ENCODE data around the gene PDAP1. TPM values are rescaled to one million over a fixed set of nuclear protein-coding genes. Genes with fewer than 3 reads are reported as not detected.
"Not testable (repeated sequence)": the region's sequence is repeated elsewhere in the genome, so short reads cannot be mapped to it uniquely, and the experiment has no call there.

Gene PDAP1
- total and polyA plus RNA-seq, 2 donors: 73.6 to 120 TPM

- WGBS: 97% methylated on average over 16 of the region's 16 CpGs
- Histone ChIP-seq H3K27me3 (ENCODE audit: control insufficient read depth in 2 of 2, insufficient read depth in 1 of 2, low read length in 1 of 2) (no peaks in the 10 kb centered on the region), H3K4me1 (ENCODE audit: control insufficient read depth in 2 of 2, insufficient read depth in 2 of 2, low read length in 2 of 2) (no peaks in the 10 kb centered on the region), H3K9me3 (ENCODE audit: control insufficient read depth in 2 of 2, insufficient read depth in 1 of 2, low read length in 1 of 2) (no peaks in the 10 kb centered on the region), H3K36me3 (ENCODE audit: control insufficient read depth in 2 of 2, insufficient read depth in 2 of 2, low read length in 1 of 2) (peaks cover 64 to 76% of the 10 kb centered on the region in 2 donors), H3K4me3 (ENCODE audit: low read length in 2 of 2) (no peak overlapping the region), H3K27ac (ENCODE audit: low read depth in 1 of 2, low read length in 1 of 2) (no peak overlapping the region)
- no peak for DNase-seq (ENCODE audit: low read depth in 6 of 9, low spot score in 9 of 9)
Observed at GRCh38 chr7:99357701-99358490, 50.5 kb downstream of the PDAP1 start.

GRCh38 chr7:99355098-99355497 is 53.3 kb downstream of the PDAP1 start:
- peaks cover 70 to 73% of the 10 kb centered on the region in 2 donors for H3K36me3 ChIP-seq (ENCODE audit: control insufficient read depth in 2 of 2, insufficient read depth in 2 of 2, low read length in 1 of 2)
- H3K27me3 ChIP-seq (ENCODE audit: control insufficient read depth in 2 of 2, insufficient read depth in 1 of 2, low read length in 1 of 2): no peaks in the 10 kb centered on the region
- WGBS: 98% methylated on average over 7 of the region's 7 CpGs
- H3K27ac ChIP-seq (ENCODE audit: low read depth in 1 of 2, low read length in 1 of 2): no peak overlapping the region
- DNase-seq (ENCODE audit: low read depth in 6 of 9, low spot score in 9 of 9): no peak
- H3K9me3 ChIP-seq (ENCODE audit: control insufficient read depth in 2 of 2, insufficient read depth in 1 of 2, low read length in 1 of 2): no peaks in the 10 kb centered on the region
- no peak overlapping the region for H3K4me3 ChIP-seq (ENCODE audit: low read length in 2 of 2)
- no peaks in the 10 kb centered on the region for H3K4me1 ChIP-seq (ENCODE audit: control insufficient read depth in 2 of 2, insufficient read depth in 2 of 2, low read length in 2 of 2)

GRCh38 chr7:99352247-99352646 is 56.1 kb downstream of the PDAP1 start:
- no peak overlapping the region for H3K27ac ChIP-seq (ENCODE audit: low read depth in 1 of 2, low read length in 1 of 2)
- no peaks in the 10 kb centered on the region for H3K9me3 ChIP-seq (ENCODE audit: control insufficient read depth in 2 of 2, insufficient read depth in 1 of 2, low read length in 1 of 2)
- peaks cover 59 to 71% of the 10 kb centered on the region in 2 donors for H3K36me3 ChIP-seq (ENCODE audit: control insufficient read depth in 2 of 2, insufficient read depth in 2 of 2, low read length in 1 of 2)
- 98% methylated on average over 5 of the region's 5 CpGs for WGBS
- H3K27me3 ChIP-seq (ENCODE audit: control insufficient read depth in 2 of 2, insufficient read depth in 1 of 2, low read length in 1 of 2): no peaks in the 10 kb centered on the region
- H3K4me3 ChIP-seq (ENCODE audit: low read length in 2 of 2): no peak overlapping the region
- DNase-seq (ENCODE audit: low read depth in 6 of 9, low spot score in 9 of 9): no peak
- H3K4me1 ChIP-seq (ENCODE audit: control insufficient read depth in 2 of 2, insufficient read depth in 2 of 2, low read length in 2 of 2): no peaks in the 10 kb centered on the region

- H3K36me3 ChIP-seq (ENCODE audit: control insufficient read depth in 2 of 2, insufficient read depth in 2 of 2, low read length in 1 of 2): peaks cover 59 to 64% of the 10 kb centered on the region in 2 donors
- DNase-seq (ENCODE audit: low read depth in 6 of 9, low spot score in 9 of 9); H3K9me3 ChIP-seq (ENCODE audit: control insufficient read depth in 2 of 2, insufficient read depth in 1 of 2, low read length in 1 of 2); H3K4me3 ChIP-seq (ENCODE audit: low read length in 2 of 2); H3K27me3 ChIP-seq (ENCODE audit: control insufficient read depth in 2 of 2, insufficient read depth in 1 of 2, low read length in 1 of 2); H3K27ac ChIP-seq (ENCODE audit: low read depth in 1 of 2, low read length in 1 of 2); H3K4me1 ChIP-seq (ENCODE audit: control insufficient read depth in 2 of 2, insufficient read depth in 2 of 2, low read length in 2 of 2): not testable (repeated sequence)
- WGBS: 97% methylated on average over 3 of the region's 3 CpGs
Observed at GRCh38 chr7:99350641-99351040, 57.8 kb downstream of the PDAP1 start.

Other genes starting within 250 kb of the PDAP1 start
- gene KPNA7, start 200.5 kb downstream of the PDAP1 start, total RNA-seq: not detected
- 0.14 TPM for gene KPNA7, start 200.5 kb downstream of the PDAP1 start, polyA plus RNA-seq
- gene MYH16, start 135.8 kb downstream of the PDAP1 start, total RNA-seq: 0.05 TPM
- gene MYH16, start 135.8 kb downstream of the PDAP1 start, polyA plus RNA-seq: 0.09 TPM
- gene ARPC1A, start 82.7 kb downstream of the PDAP1 start, total RNA-seq: 39.9 TPM
- 149 TPM for gene ARPC1A, start 82.7 kb downstream of the PDAP1 start, polyA plus RNA-seq
- 186 TPM for gene ARPC1B, start 33.9 kb downstream of the PDAP1 start, total RNA-seq
- gene ARPC1B, start 33.9 kb downstream of the PDAP1 start, polyA plus RNA-seq: 204 TPM
- gene BUD31, start 372 bp upstream of the PDAP1 start, total RNA-seq: 102 TPM
- 123 TPM for gene BUD31, start 372 bp upstream of the PDAP1 start, polyA plus RNA-seq
- 2.8 TPM for gene PTCD1, start 30.2 kb upstream of the PDAP1 start, total RNA-seq
- 2.8 TPM for gene PTCD1, start 30.2 kb upstream of the PDAP1 start, polyA plus RNA-seq
- gene CPSF4, start 30.3 kb upstream of the PDAP1 start, total RNA-seq: 19.0 TPM
- 51.1 TPM for gene CPSF4, start 30.3 kb upstream of the PDAP1 start, polyA plus RNA-seq
- 533 TPM for gene ATP5MF, start 57.6 kb upstream of the PDAP1 start, total RNA-seq
- gene ATP5MF, start 57.6 kb upstream of the PDAP1 start, polyA plus RNA-seq: 896 TPM
- 10.3 TPM for gene ZNF789, start 64.3 kb upstream of the PDAP1 start, total RNA-seq
- gene ZNF789, start 64.3 kb upstream of the PDAP1 start, polyA plus RNA-seq: 23.0 TPM
- gene ZNF394, start 91.7 kb upstream of the PDAP1 start, total RNA-seq: 26.1 TPM
- 41.3 TPM for gene ZNF394, start 91.7 kb upstream of the PDAP1 start, polyA plus RNA-seq
- gene ZKSCAN5, start 96.1 kb upstream of the PDAP1 start, total RNA-seq: 11.0 TPM
- 5.7 TPM for gene ZKSCAN5, start 96.1 kb upstream of the PDAP1 start, polyA plus RNA-seq
- 7.6 TPM for gene FAM200A, start 143.5 kb upstream of the PDAP1 start, total RNA-seq
- gene FAM200A, start 143.5 kb upstream of the PDAP1 start, polyA plus RNA-seq: 11.2 TPM
- gene ZNF655, start 150.0 kb upstream of the PDAP1 start, total RNA-seq: 58.9 TPM
- 117 TPM for gene ZNF655, start 150.0 kb upstream of the PDAP1 start, polyA plus RNA-seq
- 1.5 TPM for gene TMEM225B, start 189.7 kb upstream of the PDAP1 start, total RNA-seq
- 2.8 TPM for gene TMEM225B, start 189.7 kb upstream of the PDAP1 start, polyA plus RNA-seq
- 16.7 TPM for gene ZSCAN25, start 208.3 kb upstream of the PDAP1 start, total RNA-seq
- gene ZSCAN25, start 208.3 kb upstream of the PDAP1 start, polyA plus RNA-seq: 9.8 TPM